ENCODE data around the gene SIRPB2. TPM values are rescaled to one million over a fixed set of nuclear protein-coding genes. Genes with fewer than 3 reads are reported as not detected.

Gene SIRPB2
- total and polyA plus RNA-seq, 2 donors (not counting 3 experiments of a cell fraction or from before 2014, with no cell fraction given): 9.5 to 19.7 TPM

DNA sequence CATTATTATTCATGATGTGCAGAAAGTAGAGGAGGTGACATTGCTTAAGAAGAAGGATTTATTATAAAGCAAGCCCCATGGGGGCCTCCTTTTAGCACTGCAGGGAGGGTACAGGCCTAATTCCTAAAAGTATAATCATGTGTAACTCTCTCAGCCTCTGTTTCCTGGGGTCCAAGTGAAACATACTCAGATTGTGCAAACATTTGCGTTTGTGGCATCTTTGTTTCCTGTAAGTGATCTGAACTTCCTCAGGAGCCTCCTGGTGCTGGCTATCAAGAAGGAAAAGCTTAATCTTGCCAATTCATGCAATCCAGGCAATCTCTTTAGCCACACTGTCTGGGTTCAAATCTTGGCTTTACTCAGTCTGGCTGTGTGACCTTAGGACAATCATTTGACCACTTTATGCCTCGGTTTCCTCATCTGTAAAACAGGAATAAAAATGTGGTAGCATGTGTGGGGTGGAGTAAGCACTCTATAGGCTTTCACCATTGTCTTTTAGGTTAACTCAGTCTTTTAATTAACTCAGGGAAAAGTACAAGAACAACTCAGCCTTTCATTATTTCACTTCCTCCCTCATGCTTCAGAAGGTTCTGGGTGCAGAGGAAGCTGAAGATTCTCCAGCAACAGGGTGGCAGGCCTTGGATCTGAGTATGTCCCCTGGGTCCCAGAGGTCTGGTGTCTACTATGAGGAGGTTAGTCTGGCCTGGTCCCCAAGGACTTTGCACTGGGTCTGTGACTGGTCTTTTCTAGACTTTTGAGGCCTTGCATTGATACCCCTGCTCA is 831 bp upstream of the SIRPB2 start:
- TF ChIP-seq, protein P1, sequence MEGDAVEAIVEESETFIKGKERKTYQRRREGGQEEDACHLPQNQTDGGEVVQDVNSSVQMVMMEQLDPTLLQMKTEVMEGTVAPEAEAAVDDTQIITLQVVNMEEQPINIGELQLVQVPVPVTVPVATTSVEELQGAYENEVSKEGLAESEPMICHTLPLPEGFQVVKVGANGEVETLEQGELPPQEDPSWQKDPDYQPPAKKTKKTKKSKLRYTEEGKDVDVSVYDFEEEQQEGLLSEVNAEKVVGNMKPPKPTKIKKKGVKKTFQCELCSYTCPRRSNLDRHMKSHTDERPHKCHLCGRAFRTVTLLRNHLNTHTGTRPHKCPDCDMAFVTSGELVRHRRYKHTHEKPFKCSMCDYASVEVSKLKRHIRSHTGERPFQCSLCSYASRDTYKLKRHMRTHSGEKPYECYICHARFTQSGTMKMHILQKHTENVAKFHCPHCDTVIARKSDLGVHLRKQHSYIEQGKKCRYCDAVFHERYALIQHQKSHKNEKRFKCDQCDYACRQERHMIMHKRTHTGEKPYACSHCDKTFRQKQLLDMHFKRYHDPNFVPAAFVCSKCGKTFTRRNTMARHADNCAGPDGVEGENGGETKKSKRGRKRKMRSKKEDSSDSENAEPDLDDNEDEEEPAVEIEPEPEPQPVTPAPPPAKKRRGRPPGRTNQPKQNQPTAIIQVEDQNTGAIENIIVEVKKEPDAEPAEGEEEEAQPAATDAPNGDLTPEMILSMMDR (IDR thresholded peaks at IDR 0.05; ENCODE audit: extremely low read depth in 1 of 2, insufficient read depth in 1 of 2, low read depth in 1 of 2, low read length in 2 of 2): no peak
- FAIRE-seq (peak; percentile 72), DNase-seq (ENCODE audit: low read depth, low spot score) (peak; percentile 63)
- POLR2A ChIA-PET: no interaction called here
- Histone ChIP-seq H2AFZ (ENCODE audit: low read depth, low read length) (peak overlapping the region; percentile 40), H3K36me3 (ENCODE audit: control insufficient read depth in 2 of 2, extremely low read depth in 1 of 2, insufficient read depth in 2 of 2, low read length in 2 of 2) (no peaks in the 10 kb centered on the region), H3K9me3 (replicated peaks; ENCODE audit: control insufficient read depth, insufficient read depth, low read length) (no peaks in the 10 kb centered on the region), H3K9ac (replicated peaks; ENCODE audit: extremely low read depth, insufficient read depth, low read length) (peak overlapping the region; percentile 85), H3K4me2 (ENCODE audit: insufficient read depth, low read length) (peak overlapping the region; percentile 86), H3K4me1 (ENCODE audit: control insufficient read depth, extremely low read depth, insufficient read depth, low read length) (peaks cover 31% of the 10 kb centered on the region), H3K79me2 (ENCODE audit: control insufficient read depth, insufficient read depth, low read length) (no peaks in the 10 kb centered on the region), H4K20me1 (replicated peaks; ENCODE audit: control insufficient read depth, extremely low read depth, insufficient read depth, low read length) (no peaks in the 10 kb centered on the region), H3K4me3 (replicated peaks in 1 of 3; ENCODE audit: insufficient read depth in 1 of 3, low read depth in 1 of 3, low read length in 3 of 3) (peak overlapping the region in 1 of 3 experiments; percentile 21), H3K27me3 (ENCODE audit: control insufficient read depth in 2 of 2, insufficient read depth in 2 of 2, low read length in 2 of 2) (peaks cover 0 to 2% of the 10 kb centered on the region in 2 experiments), H3K27ac (ENCODE audit: insufficient read depth, low read depth, low read length) (peak overlapping the region; percentile 90), H3K9me1 (replicated peaks; ENCODE audit: control insufficient read depth, extremely low read depth, insufficient read depth, low read length) (no peaks in the 10 kb centered on the region)
- CTCF ChIA-PET: interaction anchor here (1.0 to 5.7 kb wide), 2 partner anchors 11 to 285 kb away, joined by 3 to 77 read pairs; no protein-coding TSS in a partner anchor
- dilution Hi-C loops (cut with MboI; ENCODE audit: extremely low pct_ligation_motif_present, low sequenced_read_pairs): no loop called here
- BruUV-seq (replicated peaks): TSS peak; percentile 53
- intact Hi-C loops (cut with micrococcal nuclease): loop anchor here (1.0 to 10.0 kb wide), 4 partner anchors 11 to 657 kb away; partner anchors contain the start of gene FAM110A

DNA sequence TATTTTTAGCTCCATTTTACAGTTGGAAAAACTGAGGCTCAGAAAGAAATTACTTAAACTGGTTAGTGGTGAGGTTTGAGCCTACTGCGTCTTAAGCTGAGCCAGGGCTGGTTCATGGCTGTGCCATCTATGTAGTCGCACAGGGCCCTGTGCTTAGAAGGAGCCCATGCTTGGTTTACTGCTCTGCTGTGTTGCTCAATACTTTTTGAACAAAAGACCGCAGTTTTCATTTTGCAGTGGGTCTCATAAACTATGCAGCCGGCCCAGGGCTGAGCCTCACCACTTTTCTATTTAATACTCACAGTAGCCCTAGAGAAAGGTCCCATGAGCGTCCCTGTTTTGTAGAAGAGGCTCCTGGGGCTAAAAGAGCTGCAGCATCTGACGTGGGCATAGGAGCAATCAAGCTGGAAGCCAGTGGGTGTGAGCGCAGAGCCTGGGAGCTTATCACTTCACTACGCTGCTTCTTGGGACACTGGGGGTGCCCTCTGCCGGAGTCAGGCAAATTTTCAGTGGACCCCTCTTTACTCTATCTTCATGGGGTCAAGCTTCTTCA is 501 bp downstream of the SIRPB2 start:
- TF ChIP-seq MYC (IDR thresholded peaks at IDR 0.05; ENCODE audit: low read depth, low read length) (no peak), GATA2 (IDR thresholded peaks at IDR 0.05; ENCODE audit: insufficient read depth, insufficient read length, low read depth, low read length) (no peak), JUN (IDR thresholded peaks at IDR 0.05; ENCODE audit: borderline replicate concordance, insufficient read depth, insufficient read length, low read depth) (no peak), POLR2A (IDR thresholded peaks at IDR 0.05; ENCODE audit: low read depth, low read length) (no peak), EZH2 (IDR thresholded peaks at IDR 0.05; ENCODE audit: borderline replicate concordance, low read depth, low read length, severe bottlenecking) (no peak), POLR2AphosphoS5 (IDR thresholded peaks at IDR 0.05; ENCODE audit: insufficient read depth, low read depth, low read length) (no peak), FOS (IDR thresholded peaks at IDR 0.05; ENCODE audit: borderline replicate concordance, insufficient read depth, low read length) (no peak)
- TF ChIP-seq, protein P2, sequence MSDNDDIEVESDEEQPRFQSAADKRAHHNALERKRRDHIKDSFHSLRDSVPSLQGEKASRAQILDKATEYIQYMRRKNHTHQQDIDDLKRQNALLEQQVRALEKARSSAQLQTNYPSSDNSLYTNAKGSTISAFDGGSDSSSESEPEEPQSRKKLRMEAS (IDR thresholded peaks at IDR 0.05; ENCODE audit: insufficient read depth, insufficient read length): no peak
- TF ChIP-seq, protein P1 (IDR thresholded peaks at IDR 0.05; ENCODE audit: extremely low read depth in 1 of 2, insufficient read depth in 1 of 2, low read depth in 1 of 2, low read length in 2 of 2): no peak
- Histone ChIP-seq H2AFZ (ENCODE audit: low read depth, low read length) (peak overlapping the region; percentile 21), H3K27me3 (ENCODE audit: control insufficient read depth in 2 of 2, insufficient read depth in 2 of 2, low read length in 2 of 2) (peaks cover 0 to 2% of the 10 kb centered on the region in 2 experiments), H3K4me1 (ENCODE audit: control insufficient read depth, extremely low read depth, insufficient read depth, low read length) (peaks cover 31% of the 10 kb centered on the region), H3K9ac (replicated peaks; ENCODE audit: extremely low read depth, insufficient read depth, low read length) (peak overlapping the region; percentile 85), H3K36me3 (ENCODE audit: control insufficient read depth in 2 of 2, extremely low read depth in 1 of 2, insufficient read depth in 2 of 2, low read length in 2 of 2) (no peaks in the 10 kb centered on the region), H3K79me2 (ENCODE audit: control insufficient read depth, insufficient read depth, low read length) (no peaks in the 10 kb centered on the region), H4K20me1 (replicated peaks; ENCODE audit: control insufficient read depth, extremely low read depth, insufficient read depth, low read length) (no peaks in the 10 kb centered on the region), H3K9me3 (replicated peaks; ENCODE audit: control insufficient read depth, insufficient read depth, low read length) (no peaks in the 10 kb centered on the region), H3K9me1 (replicated peaks; ENCODE audit: control insufficient read depth, extremely low read depth, insufficient read depth, low read length) (no peaks in the 10 kb centered on the region), H3K4me3 (replicated peaks in 1 of 3; ENCODE audit: insufficient read depth in 1 of 3, low read depth in 1 of 3, low read length in 3 of 3) (peak overlapping the region in 2 of 3 experiments; percentile 25 to 47), H3K4me2 (ENCODE audit: insufficient read depth, low read length) (peak overlapping the region; percentile 86), H3K27ac (ENCODE audit: insufficient read depth, low read depth, low read length) (peak overlapping the region; percentile 90)
- DNase-seq (ENCODE audit: low read depth, low spot score) (no peak), FAIRE-seq (no peak)
- CTCF ChIA-PET: interaction anchor here (0.7 to 5.7 kb wide), 9 partner anchors 8 to 286 kb away, joined by 3 to 77 read pairs (median 4); partner anchors contain the start of gene NSFL1C
- dilution Hi-C loops (cut with MboI; ENCODE audit: extremely low pct_ligation_motif_present, low sequenced_read_pairs) (no loop called here), intact Hi-C loops (cut with micrococcal nuclease) (loop anchor here (1.0 to 10.0 kb wide), 4 partner anchors 13 to 656 kb away; partner anchors contain the start of gene FAM110A)
- POLR2A ChIA-PET: no interaction called here
- TSS peak; percentile 59 for BruUV-seq (replicated peaks)

Measured in endothelial cell of umbilical vein (primary cell).